ENCODE data around the gene RBMS1.

DNA sequence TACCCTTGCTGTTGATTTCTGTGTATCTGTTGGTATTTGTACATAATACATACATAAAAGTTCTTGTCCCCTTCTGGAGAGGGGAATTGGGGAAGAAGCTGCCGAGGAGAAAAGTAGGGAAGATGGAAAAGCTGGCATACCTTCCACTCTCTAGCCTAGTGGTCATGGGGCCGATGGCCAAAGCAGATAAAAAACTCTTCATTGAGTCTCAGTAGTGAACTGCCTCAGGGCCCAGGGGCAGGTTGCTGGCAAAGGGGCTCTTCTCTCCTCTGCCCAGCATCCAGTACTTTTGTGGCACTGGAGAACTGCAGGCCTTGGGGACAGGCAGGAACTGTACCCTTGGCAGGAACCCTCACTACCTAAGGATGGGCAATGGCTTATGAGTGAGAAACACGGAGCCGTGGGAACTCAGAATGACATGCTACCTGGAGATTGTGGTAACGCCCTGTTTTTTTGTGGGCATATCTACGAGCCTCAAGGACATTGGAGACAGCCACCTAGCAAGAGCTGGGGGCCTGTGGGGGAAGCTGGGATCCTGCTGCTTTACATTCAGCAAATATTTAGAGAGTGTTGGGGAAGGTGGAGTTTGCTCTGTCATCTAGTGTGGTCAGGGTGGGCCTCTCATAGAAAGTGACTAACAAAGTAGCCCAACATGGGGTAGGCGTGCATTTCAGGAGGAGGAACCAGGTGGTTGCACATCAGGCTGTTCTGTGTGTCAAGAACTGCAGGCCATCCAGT is 270.9 kb downstream of the RBMS1 start:
- TF ChIP-seq CTCF (optimal IDR thresholded peaks at IDR 0.05 in 1 of 3, IDR thresholded peaks at IDR 0.05 in 1 of 3, conservative IDR thresholded peaks at IDR 0.05 in 1 of 3; ENCODE audit: extremely low read depth in 1 of 3, insufficient read depth in 2 of 3, low read length in 3 of 3) (no peak), EZH2 (IDR thresholded peaks at IDR 0.05; ENCODE audit: low read length) (no peak)

All from keratinocyte (primary cell).